DND-41 (cell line): ENCODE measurements around the gene TTC13.
A peak's percentile ranks its signal among the peaks of the same experiment; 100 is the strongest.

ENCODE experiments used
- ATAC-seq: fragments of 200-7000 bp; cut with Tn5 transposase; 3 replicates; pipeline ENCODE4 v1.9.1; 2021; ENCODE audit warnings: low read depth; ENCODE audit not compliant: insufficient read depth
- DNase-seq: peaks from one replicate; pipeline ENCODE4 v3.0.0-alpha.2; 2020
- H2AFZ ChIP-seq: 2 replicates; pipeline ENCODE4 v1.6.0; 2012; ENCODE audit warnings: low read depth, low read length
- H3K27ac ChIP-seq: 2 replicates; pipeline ENCODE4 v1.5.1; 2012; ENCODE audit warnings: low read length, inconsistent platforms
- H3K27me3 ChIP-seq: fragments of 200-600 bp; sonication (generic); 2 replicates; pipeline ENCODE4 v1.6.0; 2012; ENCODE audit warnings: low read length, mild to moderate bottlenecking, inconsistent platforms; ENCODE audit not compliant: insufficient read depth, poor library complexity
- H3K36me3 ChIP-seq: 2 replicates; pipeline ENCODE4 v1.5.1; 2012; ENCODE audit warnings: low read length, inconsistent platforms; ENCODE audit not compliant: insufficient read depth
- H3K4me1 ChIP-seq: 2 replicates; pipeline ENCODE4 v1.5.1; 2012; ENCODE audit warnings: mild to moderate bottlenecking, low read length; ENCODE audit not compliant: insufficient read depth
- H3K4me2 ChIP-seq: 2 replicates; pipeline ENCODE4 v1.6.0; 2012; ENCODE audit warnings: mild to moderate bottlenecking, moderate library complexity, low read length, inconsistent platforms; ENCODE audit not compliant: insufficient read depth
- H3K4me3 ChIP-seq, 2 experiments: fragments of 200-600 bp in 1 of 2; shearing (Covaris generic) in 1 of 2; 2 replicates each; pipeline ENCODE4 v1.5.1; 2012 to 2016; ENCODE audit warnings: inconsistent platforms in 2 of 2, low read length in 2 of 2, mild to moderate bottlenecking in 2 of 2, low read depth in 1 of 2, moderate library complexity in 1 of 2
- H3K79me2 ChIP-seq: 2 replicates; pipeline ENCODE4 v1.6.0; 2012; ENCODE audit warnings: low read length, inconsistent platforms; ENCODE audit not compliant: insufficient read depth
- H3K9ac ChIP-seq: 2 replicates; pipeline ENCODE4 v1.6.0; 2012; ENCODE audit warnings: low read depth, mild to moderate bottlenecking, inconsistent platforms, low read length, moderate library complexity
- H3K9me3 ChIP-seq: 2 replicates; pipeline ENCODE4 v1.5.1; 2012; ENCODE audit warnings: low read length, moderate library complexity, mild to moderate bottlenecking, inconsistent platforms; ENCODE audit not compliant: insufficient read depth, severe bottlenecking
- H4K20me1 ChIP-seq: 2 replicates; pipeline ENCODE4 v1.6.0; 2012; ENCODE audit warnings: low read length; ENCODE audit not compliant: insufficient read depth
- CTCF ChIP-seq: IDR thresholded peaks from 2 replicates; pipeline ENCODE4 v1.5.1; 2012; ENCODE audit warnings: borderline replicate concordance, low read length, moderate library complexity, mild to moderate bottlenecking; ENCODE audit not compliant: poor library complexity, severe bottlenecking; ENCODE audit errors: extremely low read depth
- EZH2 ChIP-seq: IDR thresholded peaks from 3 replicates; pipeline ENCODE4 v1.6.1; 2012; ENCODE audit warnings: borderline replicate concordance, low read depth, mild to moderate bottlenecking, moderate library complexity, low read length, inconsistent platforms; ENCODE audit not compliant: severe bottlenecking

TTC13 gene

DNA sequence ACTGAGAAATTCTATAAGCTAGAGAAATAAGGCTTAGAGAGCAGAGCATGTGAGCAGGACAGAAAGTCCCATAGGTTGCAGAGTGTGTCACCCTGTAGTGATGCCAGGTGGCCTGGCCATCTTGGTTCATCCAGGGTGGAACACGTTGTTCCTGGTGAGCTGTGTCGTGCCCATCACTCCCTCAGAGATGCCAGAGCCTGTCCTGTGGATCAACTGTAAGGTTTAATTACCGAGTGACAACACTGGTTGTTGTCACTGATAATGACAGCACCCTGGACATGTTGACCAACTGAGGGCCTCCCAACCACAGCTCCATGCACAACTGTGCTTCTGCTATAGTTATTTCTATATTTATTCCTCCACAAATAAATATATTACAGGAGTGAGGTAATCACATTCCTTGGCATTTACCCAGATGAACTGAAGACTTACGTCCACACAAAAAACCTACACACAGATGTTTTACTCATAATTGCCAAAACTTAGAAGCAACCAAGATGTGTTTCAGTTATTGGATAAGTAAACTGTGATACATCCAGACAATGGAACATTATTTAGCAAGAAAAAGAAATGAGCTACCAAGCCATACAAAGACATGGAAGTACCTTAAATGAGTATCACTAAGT lies 116.6 kb downstream of the TTC13 start:
- Histone ChIP-seq H3K4me3 (no peak overlapping the region), H3K4me1 (peaks cover 7% of the 10 kb centered on the region), H3K36me3 (no peaks in the 10 kb centered on the region), H4K20me1 (0 out of 2 replicates have a peak, but pooled peaks cover 6% of the 10 kb centered on the region), H3K4me2 (no peak overlapping the region), H2AFZ (no peak overlapping the region), H3K27ac (no peak overlapping the region), H3K27me3 (no peaks in the 10 kb centered on the region), H3K79me2 (no peaks in the 10 kb centered on the region), H3K9me3 (no peaks in the 10 kb centered on the region), H3K9ac (no peak overlapping the region)
- DNase-seq = no peak
- TF ChIP-seq EZH2 (no peak), CTCF (no peak)
- no peak for ATAC-seq

DNA sequence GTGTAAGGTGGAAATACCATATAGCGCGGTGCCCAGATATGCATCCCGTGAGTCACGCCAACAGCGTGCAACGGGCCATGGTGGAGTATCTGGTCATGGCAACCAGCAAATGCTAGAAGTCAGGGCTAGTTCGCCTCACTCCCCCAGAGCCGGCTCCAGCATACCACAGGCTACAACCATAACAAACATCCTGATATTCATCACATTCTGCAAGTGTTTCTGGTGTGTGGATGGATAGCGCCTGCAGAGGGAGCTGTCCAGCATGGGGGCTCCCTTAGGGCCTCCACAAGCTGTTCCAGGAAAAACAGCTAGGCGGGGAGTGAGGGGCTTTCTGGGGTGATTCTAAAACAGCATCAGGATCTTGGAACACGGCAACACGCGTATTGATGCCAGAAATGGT lies 117.2 kb downstream of the TTC13 start:
- no peak overlapping the region for H3K9ac ChIP-seq
- TF ChIP-seq CTCF (peak; percentile 18), EZH2 (no peak)
- H3K4me3 ChIP-seq = no peak overlapping the region
- peaks cover under 1% of the 10 kb centered on the region; the same call in 1 of the 2 replicates for H3K4me1 ChIP-seq
- H3K9me3 ChIP-seq = no peaks in the 10 kb centered on the region
- no peak overlapping the region for H3K27ac ChIP-seq
- no peak overlapping the region for H2AFZ ChIP-seq
- no peaks in the 10 kb centered on the region for H3K27me3 ChIP-seq
- DNase-seq = no peak
- H3K79me2 ChIP-seq = no peaks in the 10 kb centered on the region
- ATAC-seq = no peak
- 0 out of 2 replicates have a peak, but pooled peaks cover 6% of the 10 kb centered on the region for H4K20me1 ChIP-seq
- no peak overlapping the region for H3K4me2 ChIP-seq
- H3K36me3 ChIP-seq = no peaks in the 10 kb centered on the region

DNA sequence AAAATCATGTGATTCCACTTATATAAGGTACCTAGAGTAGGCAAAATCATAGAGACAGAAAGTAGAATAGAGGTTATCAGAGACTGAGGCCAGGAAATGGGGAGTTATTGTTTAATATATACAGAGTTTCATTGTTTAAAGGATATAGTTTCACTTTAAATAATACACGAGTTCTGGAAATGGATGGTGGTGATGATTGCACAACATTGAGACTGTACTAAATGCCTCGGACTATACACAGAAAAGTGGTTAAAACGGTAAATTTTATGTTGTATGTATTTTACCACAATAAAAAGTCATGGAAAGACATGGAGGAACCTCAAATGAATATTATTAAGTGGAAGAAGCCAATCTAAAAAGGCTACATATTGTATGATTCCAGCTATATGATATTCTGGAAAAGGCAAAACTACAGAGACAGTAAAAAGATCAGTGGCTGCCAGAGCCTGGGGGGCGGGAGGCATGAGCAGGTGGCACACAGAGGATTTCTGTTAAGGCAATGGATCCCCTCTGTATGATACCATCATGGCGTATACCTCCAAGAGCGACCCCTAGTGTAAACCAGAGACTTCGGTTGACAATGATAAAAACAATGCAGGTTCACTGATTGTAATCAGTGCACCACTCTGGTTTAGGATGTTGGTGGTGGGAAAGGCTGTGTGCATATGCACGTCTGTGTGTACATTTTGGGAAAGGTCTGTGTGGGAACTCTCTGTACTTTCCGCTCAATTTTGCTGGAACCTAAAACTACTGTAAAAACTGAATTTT lies 117.9 kb downstream of the TTC13 start:
- Histone ChIP-seq H2AFZ (no peak overlapping the region), H3K27me3 (no peaks in the 10 kb centered on the region), H3K4me1 (no peaks in the 10 kb centered on the region), H3K9ac (no peak overlapping the region), H3K4me3 (no peak overlapping the region), H3K36me3 (no peaks in the 10 kb centered on the region), H3K79me2 (no peaks in the 10 kb centered on the region), H3K9me3 (no peaks in the 10 kb centered on the region), H3K4me2 (no peak overlapping the region), H4K20me1 (peaks cover 2% of the 10 kb centered on the region; the same call in 1 of the 2 replicates), H3K27ac (no peak overlapping the region)
- ATAC-seq (no peak; the same call in 2 of the 3 replicates), DNase-seq (no peak)
- TF ChIP-seq EZH2 = no peak
- TF ChIP-seq CTCF = no peak
